Spleen (tissue), 11 donors: ENCODE measurements around the gene SERTAD3. TPM values are rescaled to one million over a fixed set of nuclear protein-coding genes. Genes with fewer than 3 reads are reported as not detected.
"Not testable (repeated sequence)": the region's sequence is repeated elsewhere in the genome, so short reads cannot be mapped to it uniquely, and the experiment has no call there.

ENCODE experiments used
- DNase-seq: peaks from one replicate; pipeline ENCODE4 v3.0.0-alpha.2; 2020
- H3K27ac ChIP-seq, 8 donors: fragments of 200-600 bp; sonication (generic) in 7 of 8; 1 replicate in 4 of 8; 2 replicates in 4 of 8; pipeline versions ENCODE4 v1.5.0 to v1.8.0; 2016 to 2021; ENCODE audit warnings: inconsistent platforms in 4 of 8, mild to moderate bottlenecking in 4 of 8, moderate library complexity in 1 of 8
- H3K27me3 ChIP-seq, 7 donors: fragments of 200-600 bp; sonication (generic) in 6 of 7; replicated peaks in 1 of 7; 1 replicate in 4 of 7; 2 replicates in 3 of 7; pipeline versions ENCODE4 v1.5.0 to v1.8.0; 2016 to 2021; ENCODE audit warnings: inconsistent platforms in 3 of 7, mild to moderate bottlenecking in 1 of 7
- H3K36me3 ChIP-seq, 6 donors: fragments of 200-600 bp; sonication (generic) in 5 of 6; 1 replicate in 4 of 6; 2 replicates in 2 of 6; pipeline versions ENCODE4 v1.5.0 to v1.8.0; 2016 to 2021; ENCODE audit warnings: inconsistent platforms in 2 of 6
- H3K4me1 ChIP-seq, 6 donors: fragments of 200-600 bp; sonication (generic) in 5 of 6; 1 replicate in 3 of 6; 2 replicates in 3 of 6; pipeline versions ENCODE4 v1.5.0 to v1.8.0; 2016 to 2021; ENCODE audit warnings: inconsistent platforms in 3 of 6
- H3K4me3 ChIP-seq, 8 donors: fragments of 200-600 bp; sonication (generic) in 7 of 8; 1 replicate in 4 of 8; 2 replicates in 4 of 8; pipeline versions ENCODE4 v1.5.0 to v1.8.0; 2016 to 2021; ENCODE audit warnings: inconsistent platforms in 4 of 8, mild to moderate bottlenecking in 4 of 8, moderate library complexity in 2 of 8
- H3K9me3 ChIP-seq, 8 donors: fragments of 200-600 bp; sonication (generic) in 7 of 8; 1 replicate in 4 of 8; 2 replicates in 4 of 8; pipeline versions ENCODE4 v1.5.0 to v1.8.0; 2016 to 2021; ENCODE audit warnings: inconsistent platforms in 4 of 8
- CTCF ChIP-seq, 11 experiments: fragments of 200-600 bp in 7 of 11; fragments of 450-650 bp in 4 of 11; sonication (generic) in 4 of 11; IDR thresholded peaks in 8 of 11; conservative IDR thresholded peaks in 3 of 11; 1 replicate in 7 of 11; 2 replicates in 4 of 11; pipeline versions ENCODE4 v1.4.0 to v1.8.0; 2016 to 2021; ENCODE audit warnings: antibody characterized with exemption in 11 of 11, inconsistent platforms in 4 of 11, mild to moderate bottlenecking in 1 of 11
- POLR2A ChIP-seq, 3 donors: fragments of 450-650 bp; IDR thresholded peaks; one replicate each; pipeline ENCODE4 v1.5.1; 2017; ENCODE audit warnings: antibody characterized with exemption in 3 of 3, mild to moderate bottlenecking in 1 of 3
- POLR2AphosphoS5 ChIP-seq, 3 donors: sonication (generic); formaldehyde crosslinking; IDR thresholded peaks; one replicate each; pipeline ENCODE4 v1.5.1; 2017; ENCODE audit warnings: antibody characterized with exemption in 3 of 3
- WGBS, 5 donors: extraction: QIAGEN DNeasy Blood & Tissue Kit in 3 of 5; methylation state at CpG; one replicate each; pipeline versions ENCODE4 v1.1.5 to v1.1.7; 2013 to 2018; 5-methylcytosine and 5-hydroxymethylcytosine counted together
- intact Hi-C: fragments of 100-400 bp; cut with DNase I; formaldehyde crosslinking; loops from one replicate; pipeline ENCODE4 v1.15.0; 2023; ENCODE audit warnings: low total_unique reads
- polyA plus RNA-seq, 3 donors: library from polyadenylated mRNA; stranded (reverse); fragments of 200-250 nt; gene quantifications; one replicate each; pipeline ENCODE4 v1.2.1, GENCODE V29; 2013
- total RNA-seq, 7 donors: library from RNA; depleted of rRNA in 3 of 7; stranded (reverse); fragments of >200 nt in 3 of 7; fragmentation: NEBNext Ultra II Directional in 4 of 7; extraction: Animal tissue kit (Norgen Biotek cat#: 25700) in 4 of 7; gene quantifications; one replicate each; pipeline versions ENCODE4 v1.1.0 to v1.2.1, GENCODE V29; 2016 to 2021
- donor health status: healthy with polysubstance abuse.
- donor health status: DM: no; HTN: no; CAD: no; lungs with moderate emphysema.
- donor health status: DM: no; HTN: no; CAD: no.
- donor health status: Bipolar disorder and iron deficiency.
- donor health status: healthy.
- donor health status: DM: no; HTN: no; CAD: no.
- donor health status: DM: yes; HTN: yes; CAD: no.

The SERTAD3 gene
- total and polyA plus RNA-seq, 10 donors, result 21.5 to 51.4 (median 28.6) TPM

DNA sequence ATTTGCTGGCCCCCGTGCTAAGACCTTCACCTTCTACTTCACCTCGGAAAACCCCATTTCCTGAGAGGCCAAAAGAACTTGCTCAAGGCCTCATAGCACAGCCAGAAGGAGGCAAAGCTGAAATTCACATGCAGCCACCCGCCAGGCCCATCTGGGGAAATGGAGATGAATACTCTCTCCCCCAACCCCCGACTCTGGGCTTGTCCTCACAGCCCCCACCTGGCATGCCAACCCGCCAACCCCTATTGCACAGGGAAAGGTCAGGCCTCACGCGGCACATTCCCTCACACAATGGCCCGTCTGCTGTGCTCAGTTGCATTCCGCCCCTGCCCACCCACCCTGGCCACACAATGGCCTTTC, 34.1 kb downstream of the SERTAD3 start:
- Histone ChIP-seq H3K4me3 (no peak overlapping the region), H3K27me3 (peaks cover 0 to 7% (median 0%) of the 10 kb centered on the region in 7 donors), H3K4me1 (peaks cover 12 to 57% (median 32%) of the 10 kb centered on the region in 6 donors), H3K27ac (peak overlapping the region in 1 of 8 donors; percentile 54), H3K36me3 (no peaks in the 10 kb centered on the region), H3K9me3 (no peaks in the 10 kb centered on the region)
- 47 to 63% (median 53%) methylated on average over 8 to 9 of the region's 9 CpGs for WGBS, 5 donors
- no peak for DNase-seq
- intact Hi-C loops, result no loop called here
- TF ChIP-seq POLR2AphosphoS5 (IDR thresholded peaks at IDR 0.05), result no peak
- no peak for TF ChIP-seq CTCF (IDR thresholded peaks at IDR 0.05 in 8 of 11, conservative IDR thresholded peaks at IDR 0.05 in 3 of 11)
- TF ChIP-seq POLR2A (IDR thresholded peaks at IDR 0.05), result no peak

- H3K4me3 ChIP-seq, intact Hi-C loops, DNase-seq, H3K9me3 ChIP-seq, H3K27me3 ChIP-seq, H3K36me3 ChIP-seq: not testable (repeated sequence)
- Histone ChIP-seq H3K27ac (peak overlapping the region in 1 of 8 donors; percentile 18), H3K4me1 (peaks cover 12 to 61% (median 38%) of the 10 kb centered on the region in 6 donors)
- 74 to 93% (median 87%) methylated on average over 4 to 8 of the region's 8 CpGs for WGBS, 5 donors
Observed at GRCh38 chr19:40408598-40408925, 35.6 kb downstream of the SERTAD3 start.

- peak overlapping the region in 2 of 8 donors; percentile 18 to 26 for H3K27ac ChIP-seq
- no peaks in the 10 kb centered on the region for H3K9me3 ChIP-seq
- DNase-seq, result no peak
- H3K4me1 ChIP-seq, result peaks cover 15 to 61% (median 43%) of the 10 kb centered on the region in 6 donors
- peaks cover 0 to 1% (median 0%) of the 10 kb centered on the region in 7 donors for H3K27me3 ChIP-seq
- H3K36me3 ChIP-seq, result no peaks in the 10 kb centered on the region
- intact Hi-C loops, result no loop called here
- no peak overlapping the region for H3K4me3 ChIP-seq
- TF ChIP-seq POLR2AphosphoS5 (IDR thresholded peaks at IDR 0.05) (no peak), CTCF (IDR thresholded peaks at IDR 0.05 in 8 of 11, conservative IDR thresholded peaks at IDR 0.05 in 3 of 11) (no peak), POLR2A (IDR thresholded peaks at IDR 0.05) (no peak)
- WGBS, 5 donors, result 34 to 52% (median 43%) methylated on average over 22 of the region's 22 CpGs
Observed at GRCh38 chr19:40407714-40408597, 36.2 kb downstream of the SERTAD3 start.

DNA sequence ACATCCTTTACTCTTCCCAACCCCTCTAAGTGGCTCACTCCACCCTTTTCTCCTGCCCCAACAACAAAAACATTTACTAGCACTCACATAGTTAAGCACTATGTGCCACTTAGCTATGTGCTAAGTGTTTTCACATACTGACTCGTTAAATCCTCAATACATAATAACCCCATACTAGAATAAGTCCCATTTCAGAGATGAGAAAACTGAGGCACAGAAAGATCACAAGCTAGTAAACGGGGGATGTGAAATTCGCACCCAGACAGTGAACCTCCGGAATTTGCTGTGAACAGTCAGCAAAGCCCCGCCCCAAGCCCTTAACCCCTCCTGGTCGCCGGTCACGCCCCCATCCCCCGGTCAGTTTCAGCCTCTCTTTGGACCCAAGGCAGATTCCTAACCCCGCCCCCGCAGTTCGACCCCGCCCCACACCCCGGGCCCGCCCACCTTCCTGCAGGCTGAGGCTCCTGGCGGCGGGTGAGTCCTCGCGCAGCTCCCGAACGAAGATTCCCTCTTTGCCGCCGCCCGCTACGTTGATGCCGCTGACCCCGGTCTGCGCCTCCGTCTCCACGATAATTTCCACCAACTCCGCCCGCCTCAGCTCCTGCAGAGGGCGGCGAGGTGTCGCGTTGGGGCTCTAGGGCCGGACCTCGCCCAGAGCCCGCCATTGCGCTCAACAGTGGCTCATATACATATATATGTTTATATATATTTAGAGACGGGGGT, 40.7 kb downstream of the SERTAD3 start:
- DNase-seq, result peak; percentile 95
- 1% methylated on average over 29 to 41 of the region's 41 CpGs for WGBS, 5 donors
- intact Hi-C loops, result no loop called here
- TF ChIP-seq POLR2AphosphoS5 (IDR thresholded peaks at IDR 0.05), result peak; percentile 73 to 88 (median 81)
- TF ChIP-seq CTCF (IDR thresholded peaks at IDR 0.05 in 8 of 11, conservative IDR thresholded peaks at IDR 0.05 in 3 of 11), result peak in 3 of 11 experiments; percentile 19 to 42 (median 24)
- peak in 1 of 3 donors; percentile 18 for TF ChIP-seq POLR2A (IDR thresholded peaks at IDR 0.05)
- peak overlapping the region; percentile 64 to 93 (median 70) for H3K4me3 ChIP-seq
- H3K4me1 ChIP-seq, result peaks cover 0 to 43% (median 23%) of the 10 kb centered on the region in 6 donors
- peak overlapping the region; percentile 74 to 90 (median 88) for H3K27ac ChIP-seq
- H3K9me3 ChIP-seq, result no peaks in the 10 kb centered on the region
- no peaks in the 10 kb centered on the region for H3K36me3 ChIP-seq
- peaks cover 0 to 5% (median 0%) of the 10 kb centered on the region in 7 donors for H3K27me3 ChIP-seq
